ENCODE measurements around the gene CCDC78. TPM values are rescaled to one million over a fixed set of nuclear protein-coding genes. Genes with fewer than 3 reads are reported as not detected.

The CCDC78 gene
- total and polyA plus RNA-seq, 5 donors from 2014 or later, result 0.37 to 2.5 (median 0.45) TPM

- H3K27me3 Mint-ChIP-seq, result no peaks in the 10 kb centered on the region
Observed at GRCh38 chr16:733382-734207, 7.4 kb upstream of the CCDC78 start.

GRCh38 chr16:732936-733335 lies 6.7 kb upstream of the CCDC78 start:
- H3K4me1 ChIP-seq (ENCODE audit: control insufficient read depth, insufficient read depth, low read length, poor library complexity, severe bottlenecking), result peaks cover 5% of the 10 kb centered on the region
- no peak overlapping the region for H3K4me3 ChIP-seq (ENCODE audit: low read depth, low read length)
- Mint-ChIP-seq H3K27me3 (no peaks in the 10 kb centered on the region), H3K9me3 (no peaks in the 10 kb centered on the region), H3K4me3 (no peak overlapping the region), H3K36me3 (peaks cover 8% of the 10 kb centered on the region), H3K4me1 (peaks cover 0 to 9% (median 1%) of the 10 kb centered on the region in 4 donors), H3K27ac (peak overlapping the region in 1 of 3 donors; percentile 20)
- H3K27ac ChIP-seq (ENCODE audit: insufficient read depth, low read length, poor library complexity, severe bottlenecking), result no peak overlapping the region
- DNase-seq, result no peak
- H3K36me3 ChIP-seq (ENCODE audit: control insufficient read depth, insufficient read depth, low read length), result peaks cover 20% of the 10 kb centered on the region
- ATAC-seq (ENCODE audit: low read depth in 2 of 2), result no peak
- no peaks in the 10 kb centered on the region for H3K27me3 ChIP-seq (ENCODE audit: control insufficient read depth, insufficient read depth, low read length)
- no peaks in the 10 kb centered on the region for H3K9me3 ChIP-seq (ENCODE audit: control insufficient read depth in 2 of 2, low read length in 2 of 2)

More at GRCh38 chr16:733382-734207, 7.4 kb upstream of the CCDC78 start:
- no peak overlapping the region for H3K27ac ChIP-seq (ENCODE audit: insufficient read depth, low read length, poor library complexity, severe bottlenecking)
- H3K4me3 ChIP-seq (ENCODE audit: low read depth, low read length), result no peak overlapping the region
- H3K36me3 Mint-ChIP-seq, result peaks cover 8% of the 10 kb centered on the region
- peaks cover 2% of the 10 kb centered on the region for H3K4me1 ChIP-seq (ENCODE audit: control insufficient read depth, insufficient read depth, low read length, poor library complexity, severe bottlenecking)
- H3K36me3 ChIP-seq (ENCODE audit: control insufficient read depth, insufficient read depth, low read length), result peaks cover 20% of the 10 kb centered on the region
- H3K9me3 Mint-ChIP-seq, result no peaks in the 10 kb centered on the region
- peaks cover 0 to 11% (median 1%) of the 10 kb centered on the region in 4 donors for H3K4me1 Mint-ChIP-seq
- no peaks in the 10 kb centered on the region for H3K27me3 ChIP-seq (ENCODE audit: control insufficient read depth, insufficient read depth, low read length)
- no peak overlapping the region for H3K4me3 Mint-ChIP-seq
- H3K27ac Mint-ChIP-seq, result no peak overlapping the region
- H3K9me3 ChIP-seq (ENCODE audit: control insufficient read depth in 2 of 2, low read length in 2 of 2), result no peaks in the 10 kb centered on the region
- DNase-seq (no peak), ATAC-seq (ENCODE audit: low read depth in 2 of 2) (peak in 1 of 2 donors; percentile 23)

GRCh38 chr16:732332-732731 lies 6.1 kb upstream of the CCDC78 start:
- Mint-ChIP-seq H3K4me3 (no peak overlapping the region), H3K36me3 (peaks cover 8% of the 10 kb centered on the region), H3K27me3 (no peaks in the 10 kb centered on the region), H3K4me1 (peaks cover 0 to 5% (median 1%) of the 10 kb centered on the region in 4 donors), H3K27ac (peak overlapping the region in 1 of 3 donors; percentile 20), H3K9me3 (no peaks in the 10 kb centered on the region)
- H3K4me1 ChIP-seq (ENCODE audit: control insufficient read depth, insufficient read depth, low read length, poor library complexity, severe bottlenecking), result peaks cover 10% of the 10 kb centered on the region
- H3K9me3 ChIP-seq (ENCODE audit: control insufficient read depth in 2 of 2, low read length in 2 of 2), result no peaks in the 10 kb centered on the region
- ATAC-seq (ENCODE audit: low read depth in 2 of 2) (no peak), DNase-seq (no peak)
- H3K27me3 ChIP-seq (ENCODE audit: control insufficient read depth, insufficient read depth, low read length), result no peaks in the 10 kb centered on the region
- peaks cover 17% of the 10 kb centered on the region for H3K36me3 ChIP-seq (ENCODE audit: control insufficient read depth, insufficient read depth, low read length)
- no peak overlapping the region for H3K4me3 ChIP-seq (ENCODE audit: low read depth, low read length)
- H3K27ac ChIP-seq (ENCODE audit: insufficient read depth, low read length, poor library complexity, severe bottlenecking), result no peak overlapping the region

GRCh38 chr16:730666-731509 lies 4.6 kb upstream of the CCDC78 start:
- Histone ChIP-seq H3K4me1 (ENCODE audit: control insufficient read depth, insufficient read depth, low read length, poor library complexity, severe bottlenecking) (peaks cover 20% of the 10 kb centered on the region), H3K36me3 (ENCODE audit: control insufficient read depth, insufficient read depth, low read length) (peaks cover 13% of the 10 kb centered on the region), H3K27ac (ENCODE audit: insufficient read depth, low read length, poor library complexity, severe bottlenecking) (no peak overlapping the region), H3K27me3 (ENCODE audit: control insufficient read depth, insufficient read depth, low read length) (no peaks in the 10 kb centered on the region), H3K4me3 (ENCODE audit: low read depth, low read length) (no peak overlapping the region), H3K9me3 (ENCODE audit: control insufficient read depth in 2 of 2, low read length in 2 of 2) (no peaks in the 10 kb centered on the region)
- H3K27ac Mint-ChIP-seq, result no peak overlapping the region
- no peaks in the 10 kb centered on the region for H3K9me3 Mint-ChIP-seq
- ATAC-seq (ENCODE audit: low read depth in 2 of 2) (no peak), DNase-seq (no peak)
- H3K27me3 Mint-ChIP-seq, result no peaks in the 10 kb centered on the region
- H3K4me1 Mint-ChIP-seq, result peaks cover 0 to 5% (median 1%) of the 10 kb centered on the region in 4 donors
- peaks cover 4% of the 10 kb centered on the region for H3K36me3 Mint-ChIP-seq
- no peak overlapping the region for H3K4me3 Mint-ChIP-seq

GRCh38 chr16:729768-730665 lies 3.8 kb upstream of the CCDC78 start:
- ATAC-seq (ENCODE audit: low read depth in 2 of 2) (no peak), DNase-seq (no peak)
- Mint-ChIP-seq H3K4me1 (peaks cover 0 to 8% (median 0%) of the 10 kb centered on the region in 4 donors), H3K4me3 (peak overlapping the region in 1 of 4 donors; percentile 11), H3K27me3 (no peaks in the 10 kb centered on the region), H3K9me3 (no peaks in the 10 kb centered on the region), H3K36me3 (no peaks in the 10 kb centered on the region), H3K27ac (no peak overlapping the region)
- peaks cover 9% of the 10 kb centered on the region for H3K36me3 ChIP-seq (ENCODE audit: control insufficient read depth, insufficient read depth, low read length)
- no peaks in the 10 kb centered on the region for H3K9me3 ChIP-seq (ENCODE audit: control insufficient read depth in 2 of 2, low read length in 2 of 2)
- peaks cover 20% of the 10 kb centered on the region for H3K4me1 ChIP-seq (ENCODE audit: control insufficient read depth, insufficient read depth, low read length, poor library complexity, severe bottlenecking)
- no peak overlapping the region for H3K27ac ChIP-seq (ENCODE audit: insufficient read depth, low read length, poor library complexity, severe bottlenecking)
- no peak overlapping the region for H3K4me3 ChIP-seq (ENCODE audit: low read depth, low read length)
- H3K27me3 ChIP-seq (ENCODE audit: control insufficient read depth, insufficient read depth, low read length), result no peaks in the 10 kb centered on the region

- ATAC-seq (ENCODE audit: low read depth in 2 of 2) (no peak), DNase-seq (no peak)
- Mint-ChIP-seq H3K4me3 (peak overlapping the region in 2 of 4 donors; percentile 55 to 62), H3K9me3 (no peaks in the 10 kb centered on the region), H3K4me1 (peaks cover 0 to 9% (median 0%) of the 10 kb centered on the region in 4 donors), H3K27ac (no peak overlapping the region), H3K27me3 (no peaks in the 10 kb centered on the region), H3K36me3 (no peaks in the 10 kb centered on the region)
- Histone ChIP-seq H3K4me1 (ENCODE audit: control insufficient read depth, insufficient read depth, low read length, poor library complexity, severe bottlenecking) (peaks cover 20% of the 10 kb centered on the region), H3K4me3 (ENCODE audit: low read depth, low read length) (no peak overlapping the region), H3K27me3 (ENCODE audit: control insufficient read depth, insufficient read depth, low read length) (no peaks in the 10 kb centered on the region), H3K36me3 (ENCODE audit: control insufficient read depth, insufficient read depth, low read length) (peaks cover 5% of the 10 kb centered on the region), H3K9me3 (ENCODE audit: control insufficient read depth in 2 of 2, low read length in 2 of 2) (no peaks in the 10 kb centered on the region), H3K27ac (ENCODE audit: insufficient read depth, low read length, poor library complexity, severe bottlenecking) (no peak overlapping the region)
Observed at GRCh38 chr16:728890-729744, 2.9 kb upstream of the CCDC78 start.

All from CD4-positive, CD25-positive, alpha-beta regulatory T cell (primary cell).